ENCODE measurements around the gene ARL6IP4.

DNA sequence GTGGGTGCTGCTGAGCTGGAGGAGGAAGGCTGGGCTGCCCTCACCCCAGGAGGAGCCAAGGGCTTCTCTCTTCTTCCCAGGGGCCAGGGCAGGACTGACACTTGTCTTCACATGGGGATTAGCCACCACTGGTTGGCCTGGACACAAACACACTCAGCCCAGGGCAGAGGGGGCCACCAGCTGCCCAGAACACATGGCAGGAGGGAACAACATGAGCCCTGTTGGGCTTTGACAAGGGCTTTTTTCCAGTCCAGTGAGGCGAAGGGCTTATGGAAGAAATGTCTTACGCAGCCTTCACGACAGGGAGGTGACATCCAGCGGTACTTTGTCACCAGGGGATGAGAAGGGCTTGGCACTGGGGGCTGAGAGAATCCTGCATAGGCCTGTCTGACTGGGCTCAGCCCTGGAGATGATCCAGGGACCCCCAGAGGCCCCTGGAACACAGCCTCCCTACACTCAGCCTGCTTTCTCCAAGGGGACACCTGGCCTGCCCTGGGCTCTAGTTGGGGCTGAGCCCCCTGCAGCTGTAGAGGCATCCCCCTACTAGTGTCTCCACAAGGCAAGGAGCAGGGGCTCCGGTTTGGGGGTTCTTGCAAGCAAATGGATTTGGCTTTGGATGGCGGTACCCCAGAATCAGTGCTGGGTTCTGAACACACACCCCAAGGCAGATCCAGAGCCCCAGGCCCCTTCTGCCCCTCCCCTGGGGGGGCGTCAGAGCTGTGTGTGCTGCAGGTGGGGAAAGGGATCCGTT is 18.9 kb downstream of the ARL6IP4 start:
- no peak for TF ChIP-seq CTCF (conservative IDR thresholded peaks at IDR 0.05 in 1 of 2, IDR thresholded peaks at IDR 0.05 in 1 of 2; ENCODE audit: low read depth in 1 of 2, low read length in 2 of 2)
- TF ChIP-seq EZH2 (IDR thresholded peaks at IDR 0.05; ENCODE audit: low read length, missing control alignments) = no peak

All from fibroblast of lung (primary cell).